SKM-1 treated with dmso at 0.1 percent for 144 hours (cell line): ENCODE data around the gene IFNB1.

Experiments
- DNase-seq: peaks from one replicate; lab custom pipeline; 2025; ENCODE audit not compliant: unreplicated experiment; lab: John Stamatoyannopoulos, UW

Gene IFNB1

GRCh38 chr9:21077781-21078180 lies at the start of gene IFNB1:
IFNB1 (minus strand) TSS chr9:21077942; CDS start chr9:21077869, 73 bp downstream.
- no peak for DNase-seq

DNA sequence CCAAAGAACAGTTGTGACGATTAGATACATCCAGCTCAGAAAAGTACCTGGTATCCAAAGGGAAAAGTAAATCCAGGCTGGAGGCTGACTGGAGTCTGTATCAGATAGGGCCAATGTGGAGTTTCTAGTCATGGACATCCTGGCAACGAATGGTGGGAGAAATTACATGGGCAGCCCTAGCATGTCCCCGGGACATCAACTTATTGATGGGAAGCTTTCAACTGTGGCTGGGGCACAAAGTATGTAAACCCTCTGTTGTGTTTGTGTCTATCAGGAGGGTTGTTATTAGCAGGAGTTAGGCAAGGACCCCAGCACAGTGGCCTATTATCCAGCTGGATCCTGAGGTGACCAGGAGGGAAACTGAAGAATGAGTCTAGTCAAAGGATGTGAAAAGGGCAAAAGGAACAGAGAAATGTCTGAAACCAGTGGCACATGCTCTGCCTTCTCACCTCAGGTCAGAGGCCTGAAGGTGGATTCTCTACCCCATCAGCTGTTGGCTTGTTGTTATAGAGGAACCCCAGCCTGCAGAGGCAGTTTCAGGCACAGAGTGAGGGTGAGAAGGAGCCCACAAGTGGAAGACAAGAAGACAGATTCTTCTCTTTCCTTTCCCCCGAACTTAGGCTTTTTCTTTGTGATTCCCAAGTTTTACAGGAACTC lies 44.0 kb upstream of the IFNB1 start:
- no peak for DNase-seq

DNA sequence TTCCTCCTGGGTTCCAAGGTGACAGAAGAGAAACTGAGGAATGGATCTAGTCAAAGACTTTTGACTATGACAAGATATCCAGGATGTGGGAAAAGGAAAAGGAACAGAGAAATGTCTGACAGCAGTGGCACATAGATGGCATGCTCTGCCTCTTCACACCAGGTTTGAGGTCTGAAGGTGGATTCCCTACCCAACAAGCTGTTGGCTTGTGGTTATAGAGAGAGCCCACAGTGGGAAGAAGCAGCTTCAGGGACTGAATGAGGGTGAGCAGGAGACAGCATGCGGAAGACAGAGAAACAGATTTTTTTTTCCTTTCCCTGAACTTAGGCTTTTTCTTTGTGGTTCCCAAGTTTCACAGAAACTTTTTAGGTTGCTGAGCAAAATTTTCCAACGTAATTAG lies 43.3 kb upstream of the IFNB1 start:
- no peak for DNase-seq

GRCh38 chr9:21119093-21119770 lies 41.5 kb upstream of the IFNB1 start:
- DNase-seq, result peak; percentile 93

DNA sequence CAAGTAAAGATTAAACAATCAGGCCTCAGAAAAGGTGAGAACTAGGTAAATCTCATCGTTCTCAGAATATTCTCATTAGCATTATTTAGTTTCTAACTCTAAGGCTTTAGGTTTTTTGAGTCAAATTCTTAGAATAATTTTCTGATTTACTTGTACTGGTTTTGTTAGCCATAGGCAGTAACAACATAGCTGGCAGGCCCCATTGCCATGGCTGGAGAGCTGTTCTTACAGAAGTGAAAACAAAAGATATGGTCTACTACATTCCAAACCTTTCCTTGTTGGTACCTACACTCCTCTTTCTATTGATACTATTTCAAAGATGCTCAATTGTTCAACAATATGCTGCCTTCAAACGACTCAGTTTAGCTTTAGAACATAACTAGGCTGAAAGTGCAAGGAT lies 36.6 kb upstream of the IFNB1 start:
- no peak for DNase-seq

GRCh38 chr9:21110708-21111576 lies 33.2 kb upstream of the IFNB1 start:
- peak; percentile 41 for DNase-seq

GRCh38 chr9:21104787-21105186 lies 27.0 kb upstream of the IFNB1 start:
- peak; percentile 90 for DNase-seq

GRCh38 chr9:21102305-21102704 lies 24.6 kb upstream of the IFNB1 start:
- no peak for DNase-seq

- DNase-seq, result peak; percentile 31
Measured at GRCh38 chr9:21097817-21098216, 20.1 kb upstream of the IFNB1 start.

GRCh38 chr9:21096901-21097255 lies 19.1 kb upstream of the IFNB1 start:
- no peak for DNase-seq

DNA sequence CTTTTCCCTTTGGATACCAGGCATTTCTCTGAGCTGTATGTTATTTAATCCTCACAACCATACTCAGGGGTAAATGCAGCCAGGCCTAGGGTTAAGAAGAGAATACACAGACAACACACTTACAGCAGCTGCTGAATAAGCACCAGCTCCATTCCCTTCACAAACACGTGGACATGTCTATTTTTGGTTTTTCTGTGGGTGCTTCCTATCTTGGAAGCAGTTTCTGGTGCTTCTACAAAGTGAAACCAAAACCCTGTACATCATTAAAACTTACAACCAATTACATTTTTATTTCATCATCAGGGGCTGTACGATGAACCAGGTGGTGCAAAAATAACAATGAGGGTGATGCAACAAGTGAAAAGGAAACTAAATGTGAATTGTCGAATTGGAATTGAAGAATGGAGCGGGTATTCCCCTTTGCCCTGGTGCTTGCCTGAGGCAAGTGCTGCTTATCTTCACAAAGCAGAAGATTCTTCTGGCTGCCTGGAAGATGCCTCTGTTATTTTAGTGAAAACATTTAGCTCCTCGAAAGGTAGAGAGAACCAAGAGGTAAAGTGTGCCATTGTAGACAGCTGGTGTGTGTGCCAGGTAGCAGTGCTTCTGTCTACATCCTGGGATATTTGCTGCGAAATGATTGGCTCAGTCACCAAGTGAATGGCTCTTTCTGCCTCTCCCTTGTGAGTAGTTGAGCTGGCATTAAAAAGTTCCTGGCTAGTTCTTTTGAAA lies 18.6 kb upstream of the IFNB1 start:
- DNase-seq, result no peak

GRCh38 chr9:21095561-21095960 lies 17.8 kb upstream of the IFNB1 start:
- DNase-seq, result no peak

DNA sequence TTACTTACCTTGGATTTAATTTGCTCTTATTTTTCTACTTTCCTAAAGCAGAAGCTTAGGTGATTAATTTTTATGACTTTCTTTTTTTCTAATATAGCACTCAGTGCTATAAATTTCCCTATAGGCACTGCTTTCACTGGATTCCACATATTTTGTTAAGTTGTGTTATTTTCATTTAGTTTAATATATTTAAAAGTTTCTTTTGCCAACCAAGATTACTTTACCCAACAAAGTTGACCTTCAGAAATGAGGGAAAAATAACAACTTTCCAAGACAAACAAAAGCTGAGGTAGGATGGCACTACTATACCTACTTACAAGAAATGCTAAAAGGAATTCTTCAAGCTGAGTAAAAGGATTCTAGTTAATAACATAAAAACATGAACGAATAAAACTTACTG lies 8.8 kb upstream of the IFNB1 start:
- no peak for DNase-seq

DNA sequence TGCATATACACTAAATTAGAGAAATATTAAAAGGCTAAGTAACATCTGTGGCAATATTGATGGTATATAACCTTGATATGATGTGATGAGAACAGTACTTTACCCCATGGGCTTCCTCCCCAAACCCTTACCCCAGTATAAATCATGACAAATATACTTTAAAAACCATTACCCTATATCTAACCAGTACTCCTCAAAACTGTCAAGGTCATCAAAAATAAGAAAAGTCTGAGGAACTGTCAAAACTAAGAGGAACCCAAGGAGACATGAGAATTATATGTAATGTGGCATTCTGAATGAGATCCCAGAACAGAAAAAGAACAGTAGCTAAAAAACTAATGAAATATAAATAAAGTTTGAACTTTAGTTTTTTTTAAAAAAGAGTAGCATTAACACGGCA lies 7.3 kb upstream of the IFNB1 start:
- no peak for DNase-seq

GRCh38 chr9:21084242-21084850 lies 6.6 kb upstream of the IFNB1 start:
- DNase-seq, result no peak

- no peak for DNase-seq
Measured at GRCh38 chr9:21082671-21083070, 4.9 kb upstream of the IFNB1 start.

GRCh38 chr9:21081999-21082398 lies 4.3 kb upstream of the IFNB1 start:
- no peak for DNase-seq

- no peak for DNase-seq
Measured at GRCh38 chr9:21081451-21081850, 3.7 kb upstream of the IFNB1 start.

- no peak for DNase-seq
Measured at GRCh38 chr9:21080793-21081192, 3.1 kb upstream of the IFNB1 start.

DNA sequence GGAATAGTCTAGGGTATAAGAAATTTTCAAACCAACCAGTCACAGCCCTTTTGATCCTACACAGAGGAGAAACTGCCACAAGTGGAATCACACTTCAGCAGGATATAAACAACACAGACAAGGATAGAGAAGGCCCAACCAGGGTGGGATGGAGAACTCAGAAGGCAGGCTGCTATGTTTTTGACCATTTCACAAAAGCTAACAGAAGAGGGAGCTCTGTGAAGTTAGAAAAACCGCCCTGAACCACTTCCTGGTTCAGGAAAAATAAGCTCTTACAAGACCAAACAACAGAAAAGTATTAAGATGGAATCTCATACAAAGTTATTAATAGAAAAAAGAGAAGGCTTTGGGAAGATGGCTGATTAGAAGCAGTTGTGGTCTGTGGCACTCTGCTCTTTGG lies 960 bp upstream of the IFNB1 start:
- DNase-seq, result no peak

- no peak for DNase-seq
Measured at GRCh38 chr9:21075484-21075883, 2.3 kb downstream of the IFNB1 start.
